CD4-positive, alpha-beta T cell (primary cell): ENCODE results near the gene INPP1. TPM values are rescaled to one million over a fixed set of nuclear protein-coding genes. Genes with fewer than 3 reads are reported as not detected.
"Not testable (repeated sequence)": the region's sequence is repeated elsewhere in the genome, so short reads cannot be mapped to it uniquely, and the experiment has no call there.

Source experiments
- ATAC-seq: fragments of 200-7000 bp; cut with Tn5 transposase; one replicate; pipeline ENCODE4 v1.10.0; 2022; ENCODE audit warnings: mild to moderate bottlenecking; ENCODE audit not compliant: poor library complexity
- CTCF ChIA-PET: fragments of 350-600 bp; sonication (Branson Sonifier 250); formaldehyde crosslinking; loops from one replicate; lab custom pipeline; 2021; ENCODE audit warnings: antibody characterized with exemption, inconsistent platforms; lab: Charles Lee
- POLR2A ChIA-PET: fragments of 350-600 bp; sonication (Branson Sonifier 250); formaldehyde crosslinking; loops from one replicate; lab custom pipeline; 2021; ENCODE audit warnings: antibody characterized with exemption, inconsistent platforms; lab: Charles Lee
- DNase-seq, 14 experiments: peaks; one replicate each; pipeline ENCODE4 v3.0.0-alpha.2; 2013 to 2020; ENCODE audit warnings: mixed read lengths in 2 of 14
- H3K27ac ChIP-seq, 2 donors: one replicate each; pipeline versions ENCODE4 v1.5.1 to v1.7.0; 2013; ENCODE audit warnings: low read length in 2 of 2, low read depth in 1 of 2, mild to moderate bottlenecking in 1 of 2
- H3K27me3 ChIP-seq, 2 experiments: 1 replicate in 1 of 2; 2 replicates in 1 of 2; pipeline versions ENCODE4 v1.6.1 to v1.7.0; 2013; ENCODE audit warnings: low read length in 2 of 2, control low read depth in 1 of 2, mild to moderate bottlenecking in 1 of 2, moderate library complexity in 1 of 2; ENCODE audit not compliant: insufficient read depth in 2 of 2, control insufficient read depth in 1 of 2
- H3K36me3 ChIP-seq: one replicate; pipeline ENCODE4 v1.6.1; 2013; ENCODE audit warnings: low read length, control low read depth; ENCODE audit not compliant: insufficient read depth
- H3K4me1 ChIP-seq: one replicate; pipeline ENCODE4 v1.6.1; 2013; ENCODE audit warnings: low read length, control low read depth; ENCODE audit not compliant: insufficient read depth
- H3K4me3 ChIP-seq: one replicate; pipeline ENCODE4 v1.5.1; 2013; ENCODE audit warnings: mild to moderate bottlenecking, low read length, moderate library complexity
- H3K9me3 ChIP-seq, 2 experiments: 1 replicate in 1 of 2; 2 replicates in 1 of 2; pipeline versions ENCODE4 v1.6.1 to v1.7.0; 2013; ENCODE audit warnings: low read length in 2 of 2, mild to moderate bottlenecking in 2 of 2, control low read depth in 1 of 2, moderate library complexity in 1 of 2; ENCODE audit not compliant: control insufficient read depth in 1 of 2, insufficient read depth in 1 of 2
- H3K27ac Mint-ChIP-seq: one replicate; pipeline ENCODE4 v1.8.0; 2020; ENCODE audit warnings: mixed read lengths
- H3K27me3 Mint-ChIP-seq: one replicate; pipeline ENCODE4 v1.8.0; 2021; ENCODE audit warnings: mixed read lengths
- H3K36me3 Mint-ChIP-seq: one replicate; pipeline ENCODE4 v1.8.0; 2021; ENCODE audit warnings: low read depth, mixed read lengths
- H3K4me1 Mint-ChIP-seq: one replicate; pipeline ENCODE4 v1.8.0; 2021; ENCODE audit warnings: low read depth, mixed read lengths
- H3K4me3 Mint-ChIP-seq: one replicate; pipeline ENCODE4 v1.8.0; 2020; ENCODE audit warnings: mild to moderate bottlenecking, mixed read lengths
- H3K9me3 Mint-ChIP-seq: one replicate; pipeline ENCODE4 v1.8.0; 2020; ENCODE audit warnings: mixed read lengths
- intact Hi-C, 2 experiments: fragments of 100-400 bp; cut with DNase I in 1 of 2; cut with micrococcal nuclease in 1 of 2; formaldehyde crosslinking; loops; one replicate each; pipeline versions ENCODE4 v1.15.1 to v1.9.0; 2023 to 2025; cut with DNase I, micrococcal nuclease
- total RNA-seq, 174 experiments: library from RNA in 2 of 174; stranded (reverse) in 2 of 174; gene quantifications; one replicate each; pipeline ENCODE4 v1.2.3 and lab custom pipeline; 2021 to 2026
- TF ChIP-seq, protein P1 (sequence below): fragments of 200-600 bp; IDR thresholded peaks from one replicate; pipeline ENCODE4 v1.8.0; 2022; ENCODE audit warnings: antibody characterized with exemption, mild to moderate bottlenecking

The INPP1 gene
- total RNA-seq, 2 experiments from 2014 or later: 2.0 to 2.7 TPM

DNA sequence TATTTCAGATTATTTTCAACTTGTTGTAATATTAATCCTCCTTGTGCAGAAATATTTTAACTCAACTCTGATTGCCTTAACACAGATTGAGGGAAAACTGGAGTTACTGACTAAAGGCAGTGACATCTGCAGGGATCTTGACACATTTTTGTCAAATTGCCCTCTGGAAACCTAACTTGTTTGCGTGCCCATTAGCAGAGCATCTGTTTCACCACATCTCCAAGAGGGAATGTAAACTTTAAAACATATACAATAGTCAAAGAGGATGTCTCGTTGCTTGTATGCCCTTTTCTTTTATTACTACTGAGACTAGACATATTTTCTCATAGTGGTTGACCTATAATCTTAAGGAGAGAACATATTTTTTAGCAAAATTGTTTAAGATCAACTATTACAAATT lies 14.2 kb downstream of the INPP1 start:
- no peak overlapping the region for H3K4me3 Mint-ChIP-seq
- POLR2A ChIA-PET: no interaction called here
- intact Hi-C loops: loop anchor here in 1 of 2 experiments (2.0 kb wide), 1 partner anchor 15 kb away; the partner anchor contains the start of gene INPP1

DNA sequence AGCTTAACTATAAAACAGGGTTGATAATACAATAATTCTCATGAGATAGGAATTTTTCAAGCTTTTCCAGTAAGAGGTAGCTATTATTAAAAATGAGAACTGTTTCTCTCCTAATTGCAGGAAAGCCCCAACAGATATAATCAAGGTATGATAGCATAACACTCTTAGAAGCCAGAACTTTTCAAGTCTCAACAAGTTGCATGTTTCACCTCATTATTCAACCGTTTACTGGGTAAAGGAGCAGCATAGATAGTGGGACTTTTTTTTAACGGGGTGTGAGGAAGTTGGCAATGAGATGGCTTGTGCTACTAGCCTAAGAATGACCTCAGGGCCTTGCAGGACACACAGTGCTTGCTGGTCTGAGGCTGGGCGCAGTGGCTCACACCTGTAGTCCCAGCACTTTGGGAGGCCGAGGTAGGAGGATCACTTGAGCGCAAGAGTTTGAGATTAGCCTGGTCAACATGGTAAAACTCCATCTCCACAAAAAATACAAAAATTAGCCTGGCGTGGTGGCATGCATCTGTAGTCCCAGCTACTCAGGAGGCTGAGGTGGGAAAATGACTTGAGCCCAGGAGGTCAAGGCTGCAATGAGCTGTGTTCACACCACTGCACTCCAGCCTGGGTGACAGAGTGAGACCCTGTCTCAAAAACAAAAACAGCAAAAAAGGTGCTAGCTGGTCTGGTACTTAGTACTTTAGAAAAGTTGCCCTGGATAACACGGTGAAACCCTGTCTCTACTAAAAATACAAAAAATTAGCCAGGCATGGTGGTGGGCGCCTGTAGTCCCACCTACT lies 15.5 kb downstream of the INPP1 start:
- ATAC-seq, H3K36me3 Mint-ChIP-seq, H3K9me3 Mint-ChIP-seq, CTCF ChIA-PET, intact Hi-C loops, DNase-seq, H3K9me3 ChIP-seq, H3K4me1 ChIP-seq, H3K27me3 ChIP-seq, H3K27me3 Mint-ChIP-seq, H3K36me3 ChIP-seq, H3K4me3 ChIP-seq, H3K27ac ChIP-seq: not testable (repeated sequence)
- peak overlapping the region; percentile 38 for H3K4me3 Mint-ChIP-seq
- H3K27ac Mint-ChIP-seq: peak overlapping the region; percentile 87
- peaks cover 31% of the 10 kb centered on the region for H3K4me1 Mint-ChIP-seq
- POLR2A ChIA-PET: interaction anchor here (0.8 to 2.7 kb wide), 5 partner anchors 15 to 596 kb away, joined by 4 to 22 read pairs (median 7); partner anchors contain the start of genes INPP1, NEMP2 and OSGEPL1

More for the DNA sequence above, 14.2 kb downstream of the INPP1 start:
- Mint-ChIP-seq H3K9me3 (no peaks in the 10 kb centered on the region), H3K4me1 (peaks cover 27% of the 10 kb centered on the region), H3K27me3 (no peaks in the 10 kb centered on the region), H3K36me3 (no peaks in the 10 kb centered on the region), H3K27ac (peak overlapping the region; percentile 27)
- TF ChIP-seq, protein P1, sequence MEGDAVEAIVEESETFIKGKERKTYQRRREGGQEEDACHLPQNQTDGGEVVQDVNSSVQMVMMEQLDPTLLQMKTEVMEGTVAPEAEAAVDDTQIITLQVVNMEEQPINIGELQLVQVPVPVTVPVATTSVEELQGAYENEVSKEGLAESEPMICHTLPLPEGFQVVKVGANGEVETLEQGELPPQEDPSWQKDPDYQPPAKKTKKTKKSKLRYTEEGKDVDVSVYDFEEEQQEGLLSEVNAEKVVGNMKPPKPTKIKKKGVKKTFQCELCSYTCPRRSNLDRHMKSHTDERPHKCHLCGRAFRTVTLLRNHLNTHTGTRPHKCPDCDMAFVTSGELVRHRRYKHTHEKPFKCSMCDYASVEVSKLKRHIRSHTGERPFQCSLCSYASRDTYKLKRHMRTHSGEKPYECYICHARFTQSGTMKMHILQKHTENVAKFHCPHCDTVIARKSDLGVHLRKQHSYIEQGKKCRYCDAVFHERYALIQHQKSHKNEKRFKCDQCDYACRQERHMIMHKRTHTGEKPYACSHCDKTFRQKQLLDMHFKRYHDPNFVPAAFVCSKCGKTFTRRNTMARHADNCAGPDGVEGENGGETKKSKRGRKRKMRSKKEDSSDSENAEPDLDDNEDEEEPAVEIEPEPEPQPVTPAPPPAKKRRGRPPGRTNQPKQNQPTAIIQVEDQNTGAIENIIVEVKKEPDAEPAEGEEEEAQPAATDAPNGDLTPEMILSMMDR: no peak
- no peak for DNase-seq
- CTCF ChIA-PET: no interaction called here
- Histone ChIP-seq H3K27ac (no peak overlapping the region), H3K27me3 (no peaks in the 10 kb centered on the region), H3K4me3 (no peak overlapping the region), H3K9me3 (no peaks in the 10 kb centered on the region), H3K36me3 (no peaks in the 10 kb centered on the region), H3K4me1 (peaks cover 3% of the 10 kb centered on the region)
- no peak for ATAC-seq

DNA sequence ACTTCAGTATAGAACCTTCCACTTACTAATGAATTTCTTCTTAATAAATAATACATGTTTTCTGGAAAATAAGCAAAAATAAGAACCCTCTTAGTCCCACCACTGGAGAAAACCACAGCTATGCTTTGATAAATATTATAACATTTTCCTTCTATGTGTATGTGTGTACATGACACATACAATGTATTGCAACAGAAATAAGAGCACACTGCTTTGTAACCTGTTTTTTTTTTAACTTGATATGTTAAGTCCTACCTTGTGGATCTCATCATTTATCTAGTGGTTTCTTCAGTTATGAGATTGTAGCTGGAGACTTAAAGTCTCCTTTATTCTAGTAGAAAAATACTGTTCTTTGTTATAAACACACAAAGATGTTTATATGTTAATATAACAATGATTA lies 17.2 kb downstream of the INPP1 start:
- peak overlapping the region; percentile 56 for H3K4me3 ChIP-seq
- no peaks in the 10 kb centered on the region for H3K9me3 ChIP-seq
- H3K4me1 ChIP-seq: peaks cover 3% of the 10 kb centered on the region
- Mint-ChIP-seq H3K4me3 (peak overlapping the region; percentile 7), H3K4me1 (peaks cover 31% of the 10 kb centered on the region), H3K9me3 (no peaks in the 10 kb centered on the region), H3K27ac (peak overlapping the region; percentile 87), H3K27me3 (no peaks in the 10 kb centered on the region), H3K36me3 (no peaks in the 10 kb centered on the region)
- ChIA-PET CTCF (interaction anchor here (0.6 to 0.9 kb wide), 2 partner anchors 52 to 1695 kb away, joined by 3 read pairs; no protein-coding TSS in a partner anchor), POLR2A (interaction anchor here (1.2 to 2.7 kb wide), 7 partner anchors 17 to 598 kb away, joined by 3 to 22 read pairs (median 6); partner anchors contain the start of genes HIBCH, INPP1, NEMP2 and OSGEPL1)
- H3K27ac ChIP-seq: peak overlapping the region; percentile 53 to 62
- H3K36me3 ChIP-seq: no peaks in the 10 kb centered on the region
- TF ChIP-seq, protein P1: no peak
- intact Hi-C loops: no loop called here
- DNase-seq: no peak
- no peaks in the 10 kb centered on the region for H3K27me3 ChIP-seq
- ATAC-seq: no peak
